GM12878 (cell line): Measurements from ENCODE around the gene CYP1A2. TPM values are rescaled to one million over a fixed set of nuclear protein-coding genes. Genes with fewer than 3 reads are reported as not detected.

Experiments used
- ATAC-seq: fragments of 200-7000 bp; cut with Tn5 transposase; 3 replicates; pipeline ENCODE4 v1.9.1; 2020; ENCODE audit warnings: mild to moderate bottlenecking, moderate library complexity
- BruUV-seq: library from RNA; stranded (reverse); fragments of 400-500 nt; replicated peaks from 2 replicates; lab custom pipeline; 2021; lab: Mats Ljungman, UMichigan
- CTCF ChIA-PET: fragments of 300-600 bp; sonication (Branson Sonifier 250); formaldehyde crosslinking; extraction: SDS; loops from one replicate; lab custom pipeline; 2021; ENCODE audit warnings: inconsistent platforms; lab: Yijun Ruan, JAX
- POLR2A ChIA-PET: fragments of 350-600 bp; formaldehyde crosslinking; extraction: SDS; loops from one replicate; lab custom pipeline; 2021; ENCODE audit warnings: inconsistent platforms; lab: Charles Lee
- RAD21 ChIA-PET: fragments of 300-600 bp; sonication (Branson Sonifier 250); formaldehyde crosslinking; loops from one replicate; lab custom pipeline; 2023; ENCODE audit warnings: antibody characterized with exemption; ENCODE audit not compliant: unreplicated experiment; lab: Charles Lee
- SMC1A ChIA-PET: fragments of 300-600 bp; sonication (Branson Sonifier 250); formaldehyde crosslinking; loops from one replicate; lab custom pipeline; 2023; ENCODE audit not compliant: unreplicated experiment, uncharacterized antibody; lab: Charles Lee
- DNase-seq: peaks from one replicate; pipeline ENCODE4 v3.0.0-alpha.2; 2011; ENCODE audit warnings: low read depth, low spot score
- FAIRE-seq: peaks from 3 replicates; lab custom pipeline; 2011; peaks lifted over from hg19 to GRCh38; lab: Jason Lieb, UNC
- H2AFZ ChIP-seq: 2 replicates; pipeline ENCODE4 v1.6.0; 2011; ENCODE audit warnings: low read depth, low read length, control low read depth; ENCODE audit not compliant: control insufficient read depth
- H3K27ac ChIP-seq: 2 replicates; pipeline ENCODE4 v1.5.1; 2011; ENCODE audit warnings: control low read depth; ENCODE audit not compliant: control insufficient read depth, insufficient read depth
- H3K27me3 ChIP-seq, 2 experiments: replicated peaks in 1 of 2; 2 replicates each; pipeline versions ENCODE4 v1.6.0 to v1.6.1; 2011; ENCODE audit warnings: low read length in 1 of 2; ENCODE audit not compliant: control insufficient read depth in 2 of 2, insufficient read depth in 2 of 2
- H3K36me3 ChIP-seq, 2 experiments: 2 replicates each; pipeline ENCODE4 v1.5.1; 2011; ENCODE audit warnings: low read length in 1 of 2; ENCODE audit not compliant: control insufficient read depth in 2 of 2, insufficient read depth in 2 of 2
- H3K4me1 ChIP-seq: 2 replicates; pipeline ENCODE4 v1.6.1; 2011; ENCODE audit warnings: mild to moderate bottlenecking, low read length, moderate library complexity, mixed read lengths; ENCODE audit not compliant: control insufficient read depth, insufficient read depth
- H3K4me2 ChIP-seq: 2 replicates; pipeline ENCODE4 v1.6.0; 2011; ENCODE audit warnings: control low read depth; ENCODE audit not compliant: control insufficient read depth, insufficient read depth
- H3K4me3 ChIP-seq: fragments of 200-600 bp; sonication (generic); 2 replicates; pipeline ENCODE4 v1.5.1; 2016
- H3K79me2 ChIP-seq: 2 replicates; pipeline ENCODE4 v1.6.0; 2011; ENCODE audit warnings: low read length; ENCODE audit not compliant: control insufficient read depth, insufficient read depth
- H3K9ac ChIP-seq: 2 replicates; pipeline ENCODE4 v1.8.0; 2011; ENCODE audit warnings: low read length, control low read depth, mixed read lengths; ENCODE audit not compliant: control insufficient read depth, insufficient read depth
- H3K9me3 ChIP-seq: replicated peaks from 3 replicates; pipeline ENCODE4 v1.5.1; 2011; ENCODE audit warnings: mild to moderate bottlenecking, low read length; ENCODE audit not compliant: control insufficient read depth, insufficient read depth
- H4K20me1 ChIP-seq: 2 replicates; pipeline ENCODE4 v1.6.0; 2011; ENCODE audit not compliant: control insufficient read depth, insufficient read depth
- JUND ChIP-seq: IDR thresholded peaks from 2 replicates; pipeline ENCODE4 v1.6.1; 2012; ENCODE audit warnings: low read depth, mild to moderate bottlenecking, low read length, improper control_type of control experiment, moderate library complexity
- MEF2A ChIP-seq: IDR thresholded peaks from 2 replicates; pipeline ENCODE4 v1.6.1; 2011; ENCODE audit warnings: low read depth, mild to moderate bottlenecking, low read length, moderate library complexity; ENCODE audit not compliant: insufficient read depth
- PML ChIP-seq: IDR thresholded peaks from 2 replicates; pipeline ENCODE4 v1.6.1; 2012; ENCODE audit warnings: low read length, inconsistent platforms
- POLR2A ChIP-seq: IDR thresholded peaks from 2 replicates; pipeline ENCODE4 v1.6.1; 2011; ENCODE audit warnings: low read depth, mild to moderate bottlenecking, low read length
- TAF1 ChIP-seq: IDR thresholded peaks from 2 replicates; pipeline ENCODE4 v1.6.1; 2011; ENCODE audit warnings: mild to moderate bottlenecking, low read depth, low read length, borderline replicate concordance
- ZNF384 ChIP-seq: IDR thresholded peaks from 2 replicates; pipeline ENCODE4 v1.6.1; 2012; ENCODE audit warnings: low read depth, mild to moderate bottlenecking, low read length, improper control_type of control experiment, borderline replicate concordance
- WGBS: methylation state at CpG from one replicate; pipeline ENCODE4 v1.1.6; 2016; ENCODE audit warnings: low lambda C conversion rate; ENCODE audit not compliant: insufficient replicate concordance, insufficient coverage; ENCODE audit errors: missing lambda C conversion rate; 5-methylcytosine and 5-hydroxymethylcytosine counted together
- in situ Hi-C: fragments of 300-500 bp; cut with MboI; formaldehyde crosslinking; loops from 9 replicates; pipeline ENCODE4 v1.14.3; 2018; ENCODE audit warnings: mixed read lengths
- intact Hi-C: fragments of 100-400 bp; cut with micrococcal nuclease; formaldehyde crosslinking; loops from one replicate; pipeline ENCODE4 v1.14.2; 2022; ENCODE audit not compliant: unreplicated experiment
- polyA plus RNA-seq, 11 experiments: library from polyadenylated mRNA; depleted of rRNA in 4 of 11; unstranded in 6 of 11; stranded (reverse) in 5 of 11; fragments of >200 nt; fragmentation: Nextera tagmentation in 4 of 11; fragmentation: Illumina TruSeq in 1 of 11; extraction: Ambion mirVana in 4 of 11; extraction: Trizol in 1 of 11; gene quantifications; 1 replicate in 1 of 11; 2 replicates in 10 of 11; pipeline versions ENCODE4 v1.2.1 to v1.2.3, GENCODE V29; 2011 to 2016; ENCODE audit warnings: inconsistent platforms in 2 of 11, missing spikeins in 2 of 11, low read depth in 1 of 11
- total RNA-seq, 4 experiments: library from RNA; depleted of rRNA in 3 of 4; stranded (reverse); fragments of >200 nt in 3 of 4; fragmentation: Illumina TruSeq in 1 of 4; extraction: Trizol in 1 of 4; gene quantifications; 2 replicates each; pipeline versions ENCODE4 v1.2.1 to v1.2.3, GENCODE V29; 2013 to 2021
- TF ChIP-seq, protein P1 (sequence below): fragments of 450-650 bp; IDR thresholded peaks from 2 replicates; pipeline ENCODE4 v1.6.1; 2018; ENCODE audit warnings: borderline replicate concordance, mild to moderate bottlenecking; ENCODE audit not compliant: partially characterized antibody
- TF ChIP-seq, protein P2 (sequence below): IDR thresholded peaks from 2 replicates; pipeline ENCODE4 v1.6.1; 2012; ENCODE audit warnings: mild to moderate bottlenecking, low read depth, low read length

The CYP1A2 gene
- total and polyA plus RNA-seq, 10 of the 15 experiments (the other 5 are each of a cell fraction or from before 2014, with no cell fraction given) = 0.03 to 0.09 (median 0.05) TPM; not detected in 7

DNA sequence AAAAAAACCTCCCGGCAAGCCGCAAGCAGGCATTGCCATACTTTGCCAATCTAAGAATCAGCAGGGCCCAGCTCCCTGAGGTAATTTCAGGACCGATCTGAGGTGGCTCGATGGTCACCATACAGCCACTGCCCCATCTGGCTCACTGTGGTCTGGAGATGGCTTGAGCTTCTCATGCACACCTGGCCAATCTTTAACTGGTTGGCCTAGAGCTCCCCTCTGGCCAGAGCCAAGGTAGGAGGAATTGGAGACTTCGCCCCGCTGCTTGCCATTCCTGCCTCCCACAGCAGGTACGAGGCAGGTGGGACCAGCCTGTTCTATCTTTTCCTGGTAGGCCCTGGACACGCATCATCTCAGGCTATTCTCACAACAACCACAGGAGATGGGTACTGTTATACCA is 10.1 kb downstream of the CYP1A2 start:
- Histone ChIP-seq H3K27ac (no peak overlapping the region), H3K4me3 (no peak overlapping the region), H3K27me3 (no peaks in the 10 kb centered on the region), H4K20me1 (no peaks in the 10 kb centered on the region), H3K9me3 (no peaks in the 10 kb centered on the region), H3K4me2 (no peak overlapping the region), H3K79me2 (no peaks in the 10 kb centered on the region), H3K4me1 (0 out of 2 replicates have a peak, but pooled peaks cover 3% of the 10 kb centered on the region), H2AFZ (no peak overlapping the region), H3K9ac (no peak overlapping the region), H3K36me3 (no peaks in the 10 kb centered on the region)
- ChIA-PET CTCF (interaction anchor here (1.1 to 4.1 kb wide), 5 partner anchors 10 to 387 kb away, joined by 4 to 17 read pairs (median 8); no protein-coding TSS in a partner anchor), SMC1A (interaction anchor here (1.3 to 4.1 kb wide), 3 partner anchors 10 to 123 kb away, joined by 3 to 15 read pairs (median 15); partner anchors contain the start of gene EDC3), RAD21 (no interaction called here), POLR2A (no interaction called here)
- no peak for TF ChIP-seq ZNF384
- TF ChIP-seq POLR2A = no peak
- TF ChIP-seq, protein P1, sequence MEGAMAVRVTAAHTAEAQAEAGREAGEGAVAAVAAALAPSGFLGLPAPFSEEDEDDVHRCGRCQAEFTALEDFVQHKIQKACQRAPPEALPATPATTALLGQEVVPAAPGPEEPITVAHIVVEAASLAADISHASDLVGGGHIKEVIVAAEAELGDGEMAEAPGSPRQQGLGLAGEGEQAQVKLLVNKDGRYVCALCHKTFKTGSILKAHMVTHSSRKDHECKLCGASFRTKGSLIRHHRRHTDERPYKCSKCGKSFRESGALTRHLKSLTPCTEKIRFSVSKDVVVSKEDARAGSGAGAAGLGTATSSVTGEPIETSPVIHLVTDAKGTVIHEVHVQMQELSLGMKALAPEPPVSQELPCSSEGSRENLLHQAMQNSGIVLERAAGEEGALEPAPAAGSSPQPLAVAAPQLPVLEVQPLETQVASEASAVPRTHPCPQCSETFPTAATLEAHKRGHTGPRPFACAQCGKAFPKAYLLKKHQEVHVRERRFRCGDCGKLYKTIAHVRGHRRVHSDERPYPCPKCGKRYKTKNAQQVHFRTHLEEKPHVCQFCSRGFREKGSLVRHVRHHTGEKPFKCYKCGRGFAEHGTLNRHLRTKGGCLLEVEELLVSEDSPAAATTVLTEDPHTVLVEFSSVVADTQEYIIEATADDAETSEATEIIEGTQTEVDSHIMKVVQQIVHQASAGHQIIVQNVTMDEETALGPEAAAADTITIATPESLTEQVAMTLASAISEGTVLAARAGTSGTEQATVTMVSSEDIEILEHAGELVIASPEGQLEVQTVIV = no peak
- intact Hi-C loops (no loop called here), in situ Hi-C loops (no loop called here)
- ATAC-seq (no peak), DNase-seq (no peak), FAIRE-seq (no peak)
- WGBS = 75% methylated on average over 8 of the region's 8 CpGs
- BruUV-seq = no TSS peak

DNA sequence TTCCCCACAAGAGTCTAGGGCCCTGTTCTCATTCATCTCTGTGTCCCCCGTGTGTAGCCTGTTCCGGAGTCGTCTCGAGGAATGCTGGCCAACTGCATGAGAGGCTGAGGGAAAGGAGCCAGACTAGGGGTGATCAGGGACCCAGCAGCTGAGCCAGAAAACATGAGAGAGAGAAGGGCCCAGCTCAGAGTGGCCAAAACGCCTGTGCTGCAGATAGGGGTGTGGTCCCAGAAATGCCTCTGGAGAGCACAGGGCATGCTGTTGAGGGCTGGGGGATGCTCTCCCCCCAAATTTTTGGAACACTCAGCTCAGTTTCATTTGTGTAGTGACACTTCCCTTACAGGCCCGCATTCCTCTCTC is 14.1 kb downstream of the CYP1A2 start:
- no peaks in the 10 kb centered on the region for H4K20me1 ChIP-seq
- RAD21 ChIA-PET = interaction anchor here (0.9 to 1.4 kb wide), 2 partner anchors 8 to 128 kb away, joined by 3 to 4 read pairs; no protein-coding TSS in a partner anchor
- intact Hi-C loops = no loop called here
- H3K9me3 ChIP-seq = no peaks in the 10 kb centered on the region
- CTCF ChIA-PET = interaction anchor here (0.8 to 11.8 kb wide), 5 partner anchors 31 to 188 kb away, joined by 3 to 380 read pairs (median 4); no protein-coding TSS in a partner anchor
- BruUV-seq = no TSS peak
- H3K36me3 ChIP-seq = no peaks in the 10 kb centered on the region
- H3K9ac ChIP-seq = no peak overlapping the region
- no peak overlapping the region for H3K4me3 ChIP-seq
- SMC1A ChIA-PET = no interaction called here
- H3K79me2 ChIP-seq = no peaks in the 10 kb centered on the region
- DNase-seq = no peak
- H3K4me2 ChIP-seq = no peak overlapping the region
- in situ Hi-C loops = no loop called here
- POLR2A ChIA-PET = no interaction called here
- H3K27me3 ChIP-seq = no peaks in the 10 kb centered on the region
- H2AFZ ChIP-seq = no peak overlapping the region
- no peak overlapping the region for H3K27ac ChIP-seq
- 0 out of 2 replicates have a peak, but pooled peaks cover 3% of the 10 kb centered on the region for H3K4me1 ChIP-seq
- 21% methylated on average over 6 of the region's 6 CpGs for WGBS
- no peak; the same call in 2 of the 3 replicates for ATAC-seq
- FAIRE-seq = no peak
- TF ChIP-seq MEF2A (no peak), TAF1 (no peak), JUND (no peak), PML (no peak)
- TF ChIP-seq, protein P2, sequence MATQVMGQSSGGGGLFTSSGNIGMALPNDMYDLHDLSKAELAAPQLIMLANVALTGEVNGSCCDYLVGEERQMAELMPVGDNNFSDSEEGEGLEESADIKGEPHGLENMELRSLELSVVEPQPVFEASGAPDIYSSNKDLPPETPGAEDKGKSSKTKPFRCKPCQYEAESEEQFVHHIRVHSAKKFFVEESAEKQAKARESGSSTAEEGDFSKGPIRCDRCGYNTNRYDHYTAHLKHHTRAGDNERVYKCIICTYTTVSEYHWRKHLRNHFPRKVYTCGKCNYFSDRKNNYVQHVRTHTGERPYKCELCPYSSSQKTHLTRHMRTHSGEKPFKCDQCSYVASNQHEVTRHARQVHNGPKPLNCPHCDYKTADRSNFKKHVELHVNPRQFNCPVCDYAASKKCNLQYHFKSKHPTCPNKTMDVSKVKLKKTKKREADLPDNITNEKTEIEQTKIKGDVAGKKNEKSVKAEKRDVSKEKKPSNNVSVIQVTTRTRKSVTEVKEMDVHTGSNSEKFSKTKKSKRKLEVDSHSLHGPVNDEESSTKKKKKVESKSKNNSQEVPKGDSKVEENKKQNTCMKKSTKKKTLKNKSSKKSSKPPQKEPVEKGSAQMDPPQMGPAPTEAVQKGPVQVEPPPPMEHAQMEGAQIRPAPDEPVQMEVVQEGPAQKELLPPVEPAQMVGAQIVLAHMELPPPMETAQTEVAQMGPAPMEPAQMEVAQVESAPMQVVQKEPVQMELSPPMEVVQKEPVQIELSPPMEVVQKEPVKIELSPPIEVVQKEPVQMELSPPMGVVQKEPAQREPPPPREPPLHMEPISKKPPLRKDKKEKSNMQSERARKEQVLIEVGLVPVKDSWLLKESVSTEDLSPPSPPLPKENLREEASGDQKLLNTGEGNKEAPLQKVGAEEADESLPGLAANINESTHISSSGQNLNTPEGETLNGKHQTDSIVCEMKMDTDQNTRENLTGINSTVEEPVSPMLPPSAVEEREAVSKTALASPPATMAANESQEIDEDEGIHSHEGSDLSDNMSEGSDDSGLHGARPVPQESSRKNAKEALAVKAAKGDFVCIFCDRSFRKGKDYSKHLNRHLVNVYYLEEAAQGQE = no peak
